HepG2 (cell line): Measurements from ENCODE around the gene TAF1C. TPM values are rescaled to one million over a fixed set of nuclear protein-coding genes. Genes with fewer than 3 reads are reported as not detected.

Experiments used
- CBX5 ChIP-seq: sonication (generic); formaldehyde crosslinking; IDR thresholded peaks from 2 replicates; pipeline ENCODE4 v1.4.0; 2020; ENCODE audit warnings: missing genetic modification reagents, borderline replicate concordance
- DNMT3B ChIP-seq: conservative IDR thresholded peaks from 2 replicates; pipeline ENCODE4 v1.6.1; 2016; ENCODE audit warnings: missing biosample characterization, control low read depth
- HOXD1 ChIP-seq: sonication (generic); formaldehyde crosslinking; IDR thresholded peaks from 2 replicates; pipeline ENCODE4 v1.5.0; 2020; ENCODE audit warnings: missing genetic modification reagents
- KAT2B ChIP-seq: fragments of 150-350 bp; IDR thresholded peaks from 2 replicates; pipeline ENCODE4 v1.6.1; 2014; ENCODE audit warnings: low read depth, low read length, borderline replicate concordance
- NFE2 ChIP-seq: sonication (generic); formaldehyde crosslinking; IDR thresholded peaks from 2 replicates; pipeline ENCODE4 v1.4.0; 2020; ENCODE audit warnings: missing genetic modification reagents
- SMC3 ChIP-seq: IDR thresholded peaks from 2 replicates; pipeline ENCODE4 v1.6.1; 2011; ENCODE audit warnings: low read length, improper control_type of control experiment
- SMYD3 ChIP-seq: sonication (generic); formaldehyde crosslinking; IDR thresholded peaks from 2 replicates; pipeline ENCODE4 v1.8.1; 2023; ENCODE audit warnings: mild to moderate bottlenecking, missing genetic modification reagents
- SP4 ChIP-seq: sonication (generic); formaldehyde crosslinking; IDR thresholded peaks from 2 replicates; pipeline ENCODE4 v1.8.1; 2023; ENCODE audit warnings: mild to moderate bottlenecking, missing genetic modification reagents
- ZC3H13 ChIP-seq: sonication (generic); formaldehyde crosslinking; IDR thresholded peaks from 2 replicates; pipeline ENCODE4 v1.8.1; 2023; ENCODE audit warnings: mild to moderate bottlenecking, missing genetic modification reagents, moderate library complexity
- ZNF136 ChIP-seq: sonication (generic); formaldehyde crosslinking; IDR thresholded peaks from 2 replicates; pipeline ENCODE4 v1.8.1; 2022; ENCODE audit warnings: low read depth, mild to moderate bottlenecking, moderate library complexity, missing genetic modification reagents
- ZNF274 ChIP-seq: sonication (generic); formaldehyde crosslinking; IDR thresholded peaks from 2 replicates; pipeline ENCODE4 v1.5.1; 2020; ENCODE audit warnings: mild to moderate bottlenecking, missing genetic modification reagents
- ZNF609 ChIP-seq: sonication (generic); formaldehyde crosslinking; IDR thresholded peaks from 2 replicates; pipeline ENCODE4 v1.4.0; 2020; ENCODE audit warnings: mild to moderate bottlenecking, missing genetic modification reagents, borderline replicate concordance
- ZNF788 ChIP-seq: sonication (generic); formaldehyde crosslinking; IDR thresholded peaks from 2 replicates; pipeline ENCODE4 v1.5.0; 2020; ENCODE audit warnings: mild to moderate bottlenecking, missing genetic modification reagents, borderline replicate concordance
- polyA plus RNA-seq, 8 experiments: library from polyadenylated mRNA; depleted of rRNA in 3 of 8; stranded (reverse) in 7 of 8; unstranded in 1 of 8; fragments of >200 nt; fragmentation: Illumina TruSeq in 4 of 8; extraction: Trizol in 4 of 8; gene quantifications; 2 replicates each; pipeline versions ENCODE4 v1.2.1 to v1.2.3, GENCODE V29; 2011 to 2016; ENCODE audit warnings: low read depth in 4 of 8, missing spikeins in 1 of 8, mixed read lengths in 1 of 8; ENCODE audit not compliant: insufficient read depth in 1 of 8
- total RNA-seq, 5 experiments: library from RNA; depleted of rRNA; stranded (reverse); fragments of >200 nt; fragmentation: Illumina TruSeq; extraction: Trizol; gene quantifications; 2 replicates each; pipeline ENCODE4 v1.2.3, GENCODE V29; 2016; ENCODE audit warnings: low read depth in 1 of 5
- TF ChIP-seq, protein P1 (sequence below): IDR thresholded peaks from 2 replicates; pipeline ENCODE4 v1.6.1; 2016; ENCODE audit warnings: mild to moderate bottlenecking, missing biosample characterization, missing genetic modification reagents
- TF ChIP-seq, protein P2 (sequence below): sonication (generic); formaldehyde crosslinking; IDR thresholded peaks from 2 replicates; pipeline ENCODE4 v1.8.1; 2023; ENCODE audit warnings: mild to moderate bottlenecking, missing genetic modification reagents
- TF ChIP-seq, protein P3 (sequence below): fragments of 450-650 bp; IDR thresholded peaks from 2 replicates; pipeline ENCODE4 v1.6.1; 2017; ENCODE audit warnings: mild to moderate bottlenecking
- TF ChIP-seq, protein P4 (sequence below): sonication (generic); formaldehyde crosslinking; IDR thresholded peaks from 2 replicates; pipeline ENCODE4 v1.4.0; 2020; ENCODE audit warnings: missing genetic modification reagents, mild to moderate bottlenecking, borderline replicate concordance

The TAF1C gene
- total and polyA plus RNA-seq, 2 of the 13 experiments (the other 11 are each of a cell fraction or from before 2014, with no cell fraction given) = 15.6 to 20.8 TPM

- no peak for TF ChIP-seq ZNF609 (CRISPR knock-in tag)
- no peak for TF ChIP-seq DNMT3B (CRISPR knock-in tag)
- TF ChIP-seq ZNF274 = no peak
- 0 out of 2 replicates have a peak, but pooled peaks have one; percentile 25 for TF ChIP-seq SP4 (CRISPR knock-in tag)
- no peak for TF ChIP-seq KAT2B
- peak; percentile 11; the same call in 1 of the 2 replicates for TF ChIP-seq NFE2 (CRISPR knock-in tag)
- TF ChIP-seq ZNF136 (CRISPR knock-in tag) = no peak
- TF ChIP-seq, protein P1, sequence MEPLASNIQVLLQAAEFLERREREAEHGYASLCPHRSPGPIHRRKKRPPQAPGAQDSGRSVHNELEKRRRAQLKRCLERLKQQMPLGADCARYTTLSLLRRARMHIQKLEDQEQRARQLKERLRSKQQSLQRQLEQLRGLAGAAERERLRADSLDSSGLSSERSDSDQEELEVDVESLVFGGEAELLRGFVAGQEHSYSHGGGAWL (CRISPR knock-in tag) = no peak
- TF ChIP-seq ZNF788 (CRISPR knock-in tag) = 0 out of 2 replicates have a peak, but pooled peaks have one; percentile 3
- TF ChIP-seq, protein P2, sequence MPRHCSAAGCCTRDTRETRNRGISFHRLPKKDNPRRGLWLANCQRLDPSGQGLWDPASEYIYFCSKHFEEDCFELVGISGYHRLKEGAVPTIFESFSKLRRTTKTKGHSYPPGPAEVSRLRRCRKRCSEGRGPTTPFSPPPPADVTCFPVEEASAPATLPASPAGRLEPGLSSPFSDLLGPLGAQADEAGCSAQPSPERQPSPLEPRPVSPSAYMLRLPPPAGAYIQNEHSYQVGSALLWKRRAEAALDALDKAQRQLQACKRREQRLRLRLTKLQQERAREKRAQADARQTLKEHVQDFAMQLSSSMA (CRISPR knock-in tag) = peak; percentile 95
- no peak for TF ChIP-seq SMYD3
- TF ChIP-seq SMC3 = no peak
- 0 out of 2 replicates have a peak, but pooled peaks have one; percentile 13 for TF ChIP-seq HOXD1 (CRISPR knock-in tag)
- TF ChIP-seq, protein P3, sequence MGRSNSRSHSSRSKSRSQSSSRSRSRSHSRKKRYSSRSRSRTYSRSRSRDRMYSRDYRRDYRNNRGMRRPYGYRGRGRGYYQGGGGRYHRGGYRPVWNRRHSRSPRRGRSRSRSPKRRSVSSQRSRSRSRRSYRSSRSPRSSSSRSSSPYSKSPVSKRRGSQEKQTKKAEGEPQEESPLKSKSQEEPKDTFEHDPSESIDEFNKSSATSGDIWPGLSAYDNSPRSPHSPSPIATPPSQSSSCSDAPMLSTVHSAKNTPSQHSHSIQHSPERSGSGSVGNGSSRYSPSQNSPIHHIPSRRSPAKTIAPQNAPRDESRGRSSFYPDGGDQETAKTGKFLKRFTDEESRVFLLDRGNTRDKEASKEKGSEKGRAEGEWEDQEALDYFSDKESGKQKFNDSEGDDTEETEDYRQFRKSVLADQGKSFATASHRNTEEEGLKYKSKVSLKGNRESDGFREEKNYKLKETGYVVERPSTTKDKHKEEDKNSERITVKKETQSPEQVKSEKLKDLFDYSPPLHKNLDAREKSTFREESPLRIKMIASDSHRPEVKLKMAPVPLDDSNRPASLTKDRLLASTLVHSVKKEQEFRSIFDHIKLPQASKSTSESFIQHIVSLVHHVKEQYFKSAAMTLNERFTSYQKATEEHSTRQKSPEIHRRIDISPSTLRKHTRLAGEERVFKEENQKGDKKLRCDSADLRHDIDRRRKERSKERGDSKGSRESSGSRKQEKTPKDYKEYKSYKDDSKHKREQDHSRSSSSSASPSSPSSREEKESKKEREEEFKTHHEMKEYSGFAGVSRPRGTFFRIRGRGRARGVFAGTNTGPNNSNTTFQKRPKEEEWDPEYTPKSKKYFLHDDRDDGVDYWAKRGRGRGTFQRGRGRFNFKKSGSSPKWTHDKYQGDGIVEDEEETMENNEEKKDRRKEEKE = no peak
- TF ChIP-seq, protein P4, sequence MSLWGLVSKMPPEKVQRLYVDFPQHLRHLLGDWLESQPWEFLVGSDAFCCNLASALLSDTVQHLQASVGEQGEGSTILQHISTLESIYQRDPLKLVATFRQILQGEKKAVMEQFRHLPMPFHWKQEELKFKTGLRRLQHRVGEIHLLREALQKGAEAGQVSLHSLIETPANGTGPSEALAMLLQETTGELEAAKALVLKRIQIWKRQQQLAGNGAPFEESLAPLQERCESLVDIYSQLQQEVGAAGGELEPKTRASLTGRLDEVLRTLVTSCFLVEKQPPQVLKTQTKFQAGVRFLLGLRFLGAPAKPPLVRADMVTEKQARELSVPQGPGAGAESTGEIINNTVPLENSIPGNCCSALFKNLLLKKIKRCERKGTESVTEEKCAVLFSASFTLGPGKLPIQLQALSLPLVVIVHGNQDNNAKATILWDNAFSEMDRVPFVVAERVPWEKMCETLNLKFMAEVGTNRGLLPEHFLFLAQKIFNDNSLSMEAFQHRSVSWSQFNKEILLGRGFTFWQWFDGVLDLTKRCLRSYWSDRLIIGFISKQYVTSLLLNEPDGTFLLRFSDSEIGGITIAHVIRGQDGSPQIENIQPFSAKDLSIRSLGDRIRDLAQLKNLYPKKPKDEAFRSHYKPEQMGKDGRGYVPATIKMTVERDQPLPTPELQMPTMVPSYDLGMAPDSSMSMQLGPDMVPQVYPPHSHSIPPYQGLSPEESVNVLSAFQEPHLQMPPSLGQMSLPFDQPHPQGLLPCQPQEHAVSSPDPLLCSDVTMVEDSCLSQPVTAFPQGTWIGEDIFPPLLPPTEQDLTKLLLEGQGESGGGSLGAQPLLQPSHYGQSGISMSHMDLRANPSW (CRISPR knock-in tag) = no peak
- no peak for TF ChIP-seq CBX5 (CRISPR knock-in tag)
- TF ChIP-seq ZC3H13 (CRISPR knock-in tag) = peak; percentile 32; the same call in 1 of the 2 replicates
Observed at GRCh38 chr16:84176192-84177053, 10.4 kb downstream of the TAF1C start (continued).
